Measurements from ENCODE around the gene UCHL5.
"Not testable (repeated sequence)": the region's sequence is repeated elsewhere in the genome, so short reads cannot be mapped to it uniquely, and the experiment has no call there.

Gene UCHL5

DNA sequence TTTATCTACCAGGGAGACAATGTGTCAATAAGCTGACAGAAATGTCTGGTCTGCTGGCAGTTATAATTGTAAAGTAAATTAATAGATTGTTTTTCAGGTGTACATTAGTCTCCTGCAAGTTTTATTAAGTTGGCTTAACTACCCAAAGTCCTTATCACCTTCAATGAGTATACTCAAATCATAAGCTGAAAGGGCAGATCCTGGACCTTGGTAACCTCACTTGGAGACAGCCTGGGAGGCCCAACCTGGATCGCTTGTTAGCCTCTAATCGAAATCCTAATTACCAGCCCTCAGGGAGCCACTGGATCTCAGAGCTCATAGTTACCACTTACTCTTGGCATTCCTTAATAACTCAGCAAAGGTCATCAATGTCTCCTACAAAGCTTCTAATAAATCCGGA, 49.7 kb downstream of the UCHL5 start:
- DNase-seq: no peak

DNA sequence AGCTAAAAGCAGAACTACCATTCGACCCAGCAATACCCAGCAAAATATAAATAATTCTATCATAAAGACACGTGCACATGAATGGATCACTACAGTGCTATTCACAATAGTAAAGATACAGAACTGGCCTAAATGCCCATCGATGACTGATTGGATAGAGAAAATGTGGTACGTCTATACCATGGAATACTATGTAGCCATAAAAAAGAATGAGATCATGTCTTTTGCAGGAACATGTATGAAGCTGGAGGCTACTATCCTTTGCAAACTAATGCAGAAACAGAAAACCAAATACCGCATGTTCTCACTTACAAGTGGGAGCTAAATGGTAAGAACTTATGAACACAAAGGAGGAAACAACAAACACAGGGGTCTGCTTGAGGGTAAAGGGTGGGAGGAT, 53.4 kb downstream of the UCHL5 start:
- DNase-seq: no peak

DNA sequence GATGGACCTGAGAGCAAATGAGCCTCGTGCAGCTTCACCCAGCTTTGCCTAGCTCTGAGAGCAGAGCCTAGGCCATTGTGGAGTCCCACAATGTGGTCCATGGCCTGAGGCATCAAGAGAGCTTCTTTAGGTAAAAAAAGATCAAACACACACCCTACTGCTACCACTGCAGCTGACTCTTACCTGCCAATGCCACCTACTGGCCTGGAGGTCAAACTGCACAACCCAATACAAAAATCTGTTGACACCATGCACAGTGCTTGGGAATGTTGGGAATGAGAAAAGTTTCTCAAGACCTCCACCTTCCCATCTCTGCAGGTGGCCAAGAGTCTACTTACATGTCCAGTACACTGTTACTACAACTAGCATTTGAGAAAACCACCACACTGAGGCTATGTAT, 60.6 kb downstream of the UCHL5 start:
- no peak for DNase-seq

DNA sequence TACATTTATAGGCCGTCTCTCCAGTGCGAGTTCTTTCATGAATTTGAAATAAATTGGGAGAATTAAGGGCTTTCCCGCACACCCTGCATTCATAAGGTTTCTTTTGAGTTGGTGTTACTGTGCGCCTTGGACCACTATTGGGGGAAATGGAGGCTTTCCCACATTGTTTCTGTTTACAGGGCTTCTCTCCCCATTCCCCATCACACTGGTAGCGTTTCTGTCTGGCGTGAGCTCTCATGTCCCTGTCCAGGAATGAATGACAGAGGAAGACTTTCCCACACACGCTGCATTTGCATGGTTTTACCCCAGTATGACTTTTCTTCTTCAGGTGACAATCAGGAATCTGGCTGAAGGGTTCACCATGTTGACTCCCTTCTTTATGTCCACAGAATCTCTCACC, 65.0 kb downstream of the UCHL5 start:
- DNase-seq: no peak

DNA sequence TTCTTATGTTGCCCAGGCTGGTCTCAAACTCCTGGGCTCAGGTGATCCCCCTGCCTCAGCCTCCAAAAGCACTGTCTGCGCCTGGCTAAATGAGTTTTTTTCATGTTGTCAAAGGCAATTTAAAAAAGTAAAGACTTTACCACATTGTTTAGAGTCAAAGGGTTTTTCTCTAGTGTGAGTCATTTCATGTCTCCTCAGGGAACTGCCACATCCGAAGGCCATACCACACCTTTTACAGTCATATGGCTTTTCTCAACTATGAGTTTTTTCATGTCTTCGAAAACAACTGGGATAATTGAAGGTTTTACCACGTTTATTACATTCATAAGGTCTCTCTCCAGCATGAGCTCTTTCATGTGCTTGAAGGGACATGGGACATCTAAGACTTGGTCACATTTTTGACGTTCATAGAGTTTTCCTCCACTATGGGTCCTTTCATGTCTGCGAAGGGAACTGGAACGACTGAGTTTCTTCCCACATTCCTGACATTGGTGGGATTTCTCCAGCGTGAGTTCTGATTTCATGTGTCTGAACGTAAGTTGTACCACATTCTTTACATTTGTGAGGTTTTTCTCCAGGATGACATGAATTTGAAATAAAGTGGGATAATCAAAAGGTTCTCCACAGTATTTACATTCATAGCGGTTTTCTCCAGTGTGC, 65.6 kb downstream of the UCHL5 start:
- DNase-seq: no peak

DNA sequence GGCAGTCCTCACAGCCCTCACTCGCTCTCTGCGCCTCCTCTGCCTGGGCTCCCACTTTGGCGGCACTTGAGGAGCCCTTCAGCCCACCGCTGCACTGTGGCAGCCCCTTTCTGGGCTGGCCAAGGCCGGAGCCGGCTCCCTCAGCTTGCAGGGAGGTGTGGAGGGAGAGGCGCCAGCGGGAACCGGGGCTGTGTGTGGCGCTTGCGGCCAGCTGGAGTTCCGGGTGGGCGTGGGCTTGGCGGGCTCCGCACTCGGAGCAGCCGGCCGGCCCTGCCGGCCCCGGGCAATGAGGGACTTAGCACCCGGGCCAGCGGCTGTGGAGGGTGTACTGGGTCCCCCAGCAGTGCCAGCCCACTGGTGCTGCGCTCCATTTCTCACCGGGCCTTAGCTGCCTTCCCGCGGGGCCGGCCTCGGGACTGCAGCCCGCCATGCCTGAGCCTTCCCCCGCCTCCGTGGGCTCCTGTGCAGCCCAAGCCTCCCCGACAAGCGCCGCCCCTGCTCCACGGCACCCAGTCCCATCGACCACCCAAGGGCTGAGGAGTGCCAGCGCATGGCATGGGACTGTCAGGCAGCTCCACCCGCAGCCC, 72.3 kb downstream of the UCHL5 start:
- not testable (repeated sequence) for DNase-seq

DNA sequence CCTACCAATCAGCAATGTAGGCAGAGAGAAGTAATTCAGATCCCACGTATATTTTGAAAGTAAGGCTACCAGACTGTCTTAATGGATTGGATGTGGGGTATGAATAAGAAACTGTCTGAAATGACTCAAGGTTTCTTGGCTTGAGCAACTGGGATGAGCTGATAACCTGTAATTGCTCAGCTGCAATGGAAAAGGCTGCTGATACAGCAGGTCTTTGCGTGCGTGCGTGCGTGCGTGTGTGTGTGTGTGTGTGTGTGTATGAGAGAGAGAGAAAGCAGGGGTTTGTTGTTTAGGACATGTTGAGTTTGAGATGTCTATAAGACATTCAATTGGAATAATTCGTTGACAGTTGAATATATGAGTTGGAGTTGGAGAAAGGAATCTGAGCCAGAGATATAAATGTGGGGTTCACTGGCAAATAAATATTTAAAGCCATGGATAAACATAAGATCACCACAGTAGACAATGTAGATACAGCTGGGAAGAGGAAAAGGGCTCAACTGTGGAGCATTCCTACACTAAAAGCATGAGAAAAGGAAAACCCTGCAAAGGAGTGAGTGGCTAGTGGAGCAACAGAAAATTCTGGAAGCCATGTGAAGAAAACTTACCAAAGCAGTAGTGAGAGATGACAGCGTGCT, 72.9 kb downstream of the UCHL5 start:
- DNase-seq: no peak

DNA sequence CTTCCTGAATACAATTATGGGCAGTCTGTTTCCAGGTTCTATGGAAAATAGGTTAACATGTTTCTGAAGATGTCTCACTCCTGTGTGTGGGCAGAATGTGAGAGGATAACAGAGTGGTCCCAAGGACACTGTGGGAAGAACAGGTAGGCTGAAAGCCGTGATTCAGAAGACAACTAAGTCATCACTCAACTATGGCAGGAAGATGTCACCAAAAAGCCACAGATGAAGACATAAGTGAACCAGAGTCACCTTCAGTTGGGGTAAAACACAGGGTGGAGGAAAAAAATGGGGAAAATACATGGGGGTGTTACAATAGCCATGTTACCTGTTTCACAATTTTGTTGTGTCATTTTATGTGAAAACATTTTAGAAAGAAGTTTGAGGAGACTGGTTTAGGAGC, 75.1 kb downstream of the UCHL5 start:
- DNase-seq: no peak

DNA sequence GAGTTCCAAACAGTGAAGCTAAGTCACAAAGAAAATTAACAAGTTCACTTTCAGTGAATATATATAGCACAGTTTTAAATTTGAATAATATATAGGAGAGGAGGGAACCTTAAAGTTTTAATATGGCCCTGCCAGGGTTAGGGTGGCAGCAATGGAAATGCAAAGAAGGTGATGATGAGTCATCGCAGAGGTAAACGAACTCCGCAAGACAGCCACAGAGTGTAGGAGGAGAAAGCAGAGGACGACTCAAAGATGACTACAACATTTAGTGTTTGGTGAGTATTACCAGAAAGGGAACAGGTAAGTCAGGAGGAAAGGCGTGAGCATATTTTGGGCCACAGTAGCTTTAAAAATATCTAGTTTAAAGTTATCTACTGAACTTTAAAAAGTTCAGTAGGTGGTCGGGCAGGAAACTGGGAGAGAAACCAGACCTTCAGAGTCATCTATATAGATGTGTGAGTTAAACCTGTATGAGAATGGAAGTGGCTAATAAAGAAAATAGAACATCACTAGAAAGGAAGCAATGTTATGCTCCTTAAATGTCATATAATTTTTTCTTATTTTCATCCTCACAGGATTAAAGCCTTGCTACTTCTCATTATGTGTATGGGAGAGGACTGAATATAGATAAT, 75.7 kb downstream of the UCHL5 start:
- no peak for DNase-seq

DNA sequence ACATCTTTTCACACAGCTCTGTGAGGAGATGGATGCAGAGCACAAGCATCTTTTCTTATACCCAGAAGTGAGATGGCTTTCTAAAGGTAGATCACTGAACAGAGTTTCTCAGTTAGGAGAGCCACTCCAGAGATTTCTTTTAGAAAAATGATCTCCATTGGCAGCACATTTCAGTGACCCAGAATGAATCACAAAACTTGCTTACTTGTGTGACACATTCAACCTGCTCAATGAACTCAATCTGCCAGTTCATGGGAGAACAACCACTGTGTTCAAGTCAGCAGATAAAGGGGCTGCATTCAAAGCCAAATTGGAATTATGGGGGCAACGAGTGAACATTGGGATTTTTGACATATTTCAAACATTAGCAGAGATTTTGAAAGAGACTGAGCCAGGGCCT, 78.3 kb downstream of the UCHL5 start:
- DNase-seq: no peak

DNA sequence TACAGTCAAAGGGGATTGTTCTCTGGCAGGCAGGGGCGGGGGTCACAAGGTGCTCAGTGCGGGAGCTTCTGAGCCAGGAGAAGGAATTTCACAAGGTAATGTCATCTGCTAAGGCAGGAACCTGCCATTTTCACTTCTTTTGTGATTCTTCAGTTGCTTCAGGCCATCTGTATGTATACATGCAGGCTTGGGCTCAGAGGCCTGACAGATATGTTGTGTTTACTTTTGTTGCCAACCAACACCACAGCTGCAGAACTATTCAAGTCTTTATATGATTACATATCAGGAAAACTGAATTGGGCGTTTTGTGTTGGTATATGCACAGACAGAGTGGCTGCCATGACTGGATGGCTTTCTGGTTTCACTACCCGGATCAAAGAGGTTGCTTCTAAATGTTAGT, 78.8 kb downstream of the UCHL5 start:
- DNase-seq: not testable (repeated sequence)

DNA sequence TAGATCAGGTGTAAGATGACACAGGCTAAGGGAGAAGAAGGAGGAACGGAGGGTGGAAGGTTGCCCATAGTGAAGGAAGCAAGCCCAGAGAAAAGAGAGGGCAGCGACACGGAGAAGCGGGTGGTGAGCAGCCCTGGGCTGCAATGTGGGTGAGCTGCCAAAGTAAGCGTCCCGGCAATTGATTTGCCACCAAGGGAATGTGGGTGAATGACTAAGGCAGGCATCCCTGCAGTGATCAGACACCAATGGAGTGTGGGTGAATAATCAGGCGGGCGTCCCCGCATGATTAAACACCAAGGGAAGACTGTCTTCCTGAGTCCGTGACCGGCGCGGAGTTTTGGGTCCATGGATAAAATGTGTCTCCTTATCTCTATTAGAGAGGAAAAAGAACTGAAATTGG, 79.6 kb downstream of the UCHL5 start:
- no peak for DNase-seq

DNA sequence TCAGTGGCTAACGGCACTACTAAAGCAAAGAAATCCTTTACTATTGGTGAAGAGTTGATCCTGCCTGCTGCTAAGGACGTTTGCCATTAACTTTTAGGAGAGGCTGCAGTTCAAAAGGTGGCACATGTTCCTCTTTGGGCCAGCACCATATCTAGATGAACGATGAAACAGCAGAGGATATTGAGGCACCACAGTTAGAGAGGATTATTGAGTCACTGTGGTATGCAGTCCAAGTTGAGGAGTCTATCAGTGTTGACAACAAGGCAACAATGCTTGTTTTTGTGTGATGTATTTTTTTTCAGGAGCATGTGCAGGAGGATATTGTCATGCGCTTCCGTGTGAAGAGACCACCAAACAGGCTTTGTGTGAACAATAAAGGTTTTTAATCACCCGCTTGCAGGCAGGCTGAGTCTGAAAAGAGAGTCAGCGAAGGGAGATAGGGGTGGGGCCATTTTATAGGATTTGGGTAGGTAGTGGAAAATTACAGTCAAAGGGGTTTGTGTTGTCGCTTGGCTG, 80.9 kb downstream of the UCHL5 start:
- DNase-seq: no peak

DNA sequence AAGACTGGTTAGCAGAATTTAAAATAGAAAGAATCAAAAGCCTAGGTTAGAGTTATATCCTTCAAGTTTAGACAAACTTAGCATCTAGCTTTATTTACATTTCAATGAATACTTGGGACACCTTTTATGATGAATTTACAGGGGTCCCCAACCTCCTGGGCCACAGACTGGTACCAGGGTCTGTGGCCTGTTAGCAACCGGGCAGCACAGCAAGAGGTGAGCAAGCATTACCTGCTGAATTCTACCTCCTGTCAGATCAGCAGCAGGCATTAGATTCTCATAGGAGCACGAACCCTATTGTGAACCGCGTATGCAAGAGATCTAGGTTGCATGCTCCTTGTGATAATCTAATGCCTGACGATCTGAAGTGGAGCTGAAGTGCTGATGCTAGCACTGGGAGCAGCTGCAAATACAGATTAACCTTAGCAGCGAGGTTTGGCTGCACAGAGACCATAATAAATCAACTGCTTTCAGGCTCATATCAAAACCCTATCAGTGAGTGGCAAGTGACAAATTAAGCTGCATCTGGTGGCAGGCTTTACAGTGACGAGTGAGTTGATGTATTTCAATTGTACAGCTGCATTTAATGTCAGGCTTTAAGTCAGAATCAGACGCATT, 82.0 kb downstream of the UCHL5 start:
- DNase-seq: no peak

DNA sequence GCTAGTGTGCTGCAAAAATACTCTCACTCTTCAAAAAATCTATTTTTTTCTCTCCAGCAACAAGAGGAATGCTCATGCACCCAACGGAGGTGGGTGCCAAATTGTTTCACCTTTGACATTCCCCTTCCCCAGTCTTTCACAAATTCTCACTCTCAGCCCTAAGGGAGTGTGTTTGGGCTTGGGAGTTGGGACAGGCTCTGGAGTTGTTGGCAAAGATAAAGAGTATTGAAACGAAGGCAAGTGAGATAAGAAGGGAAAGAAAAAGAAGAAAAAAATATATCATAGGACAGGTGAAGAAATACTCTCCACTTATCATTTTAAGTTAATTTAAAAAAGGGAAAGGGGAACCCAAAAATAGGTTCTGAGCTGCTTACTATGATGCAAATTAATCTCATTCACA, 82.6 kb downstream of the UCHL5 start:
- DNase-seq: no peak

DNA sequence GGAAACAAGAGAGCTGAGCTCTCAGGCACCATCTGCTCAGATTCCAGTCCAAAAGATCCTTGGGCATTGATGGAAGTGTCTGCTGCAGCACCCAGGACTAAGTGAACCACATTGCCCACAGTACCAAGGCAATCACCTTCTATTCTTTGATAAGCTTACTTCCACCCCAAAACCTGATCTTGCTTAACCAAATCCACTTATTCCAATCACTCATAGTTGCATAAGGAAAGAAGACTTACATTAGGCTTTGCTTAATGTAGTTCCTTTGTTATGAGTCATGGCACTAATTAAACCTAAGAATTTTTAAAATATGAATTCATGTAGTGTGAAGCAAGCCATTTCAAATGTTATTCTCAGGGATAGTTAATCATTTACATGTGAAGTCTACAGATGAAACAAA, 84.5 kb downstream of the UCHL5 start:
- no peak for DNase-seq

DNA sequence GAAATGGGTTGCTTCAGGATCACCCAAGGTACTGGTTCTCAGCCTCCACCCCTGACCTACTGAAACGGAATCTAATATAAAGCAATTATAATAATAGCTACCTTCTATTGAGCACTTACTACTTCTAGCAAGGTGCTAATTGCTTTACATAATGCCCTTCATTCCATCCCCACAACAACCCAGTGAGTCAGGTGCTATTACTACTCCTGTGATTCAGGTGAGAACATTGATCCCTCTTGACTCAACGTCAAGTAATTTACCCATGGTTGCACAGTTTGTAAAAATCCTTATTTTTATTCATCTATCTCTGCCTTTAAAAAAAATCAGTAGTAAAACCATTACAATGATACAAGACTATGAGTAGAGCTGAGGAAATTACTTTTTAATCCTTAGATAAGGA, 85.2 kb downstream of the UCHL5 start:
- DNase-seq: no peak

DNA sequence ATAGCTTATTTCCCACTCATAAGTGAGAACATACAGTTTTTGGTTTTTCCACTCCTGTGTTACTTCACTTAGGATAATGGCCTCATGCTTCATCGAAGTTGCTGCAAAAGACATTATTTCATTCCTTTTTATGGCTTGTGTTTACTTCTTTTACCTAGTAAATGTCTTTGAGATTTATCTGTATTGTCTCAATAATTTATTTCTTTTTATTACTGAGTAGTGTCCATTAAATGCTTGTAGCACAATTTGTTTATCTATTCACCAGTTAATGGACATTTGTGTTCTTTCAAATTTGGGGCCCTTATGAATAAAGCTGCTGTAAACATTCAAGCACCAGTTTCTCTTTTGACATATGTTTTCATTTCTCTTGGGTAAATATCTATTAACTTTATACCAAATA, 86.0 kb downstream of the UCHL5 start:
- DNase-seq: no peak

DNA sequence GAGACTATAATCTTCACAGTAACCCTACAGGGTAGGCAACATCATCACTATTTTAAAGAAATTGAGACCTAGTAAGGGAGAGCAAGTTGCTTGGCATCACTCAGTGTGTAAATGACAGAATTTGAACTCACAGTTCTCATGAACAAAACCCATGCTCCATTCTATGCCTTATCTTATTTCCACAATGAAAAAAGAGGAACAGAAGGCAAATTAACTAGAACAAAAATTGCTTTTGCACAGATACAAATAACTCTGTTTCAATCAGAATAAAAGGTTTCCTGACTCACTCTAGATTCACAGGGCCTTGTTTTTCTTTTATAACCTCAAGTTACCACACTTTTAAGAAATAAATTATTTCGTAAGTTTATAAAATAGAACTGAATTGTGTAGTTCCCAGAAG, 90.1 kb downstream of the UCHL5 start:
- no peak for DNase-seq

DNA sequence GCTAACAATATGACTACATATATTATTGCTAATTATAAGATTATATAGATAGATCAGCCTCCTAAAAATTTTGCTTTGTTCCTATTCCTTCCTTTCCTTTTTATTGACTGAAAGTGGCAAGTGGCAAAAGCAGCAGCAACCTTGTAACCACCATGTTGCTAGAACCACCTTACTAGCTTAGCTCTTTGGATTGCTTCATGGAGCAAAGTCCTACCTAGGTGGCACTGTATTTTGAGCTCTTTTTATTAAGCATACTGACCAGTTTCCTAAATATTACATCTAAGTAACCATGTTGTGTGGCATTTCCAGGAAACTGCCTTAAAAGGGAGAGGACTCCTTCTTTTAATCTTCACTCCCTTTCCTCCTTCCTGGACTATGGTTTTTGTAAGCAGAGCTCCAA, 90.8 kb downstream of the UCHL5 start:
- no peak for DNase-seq

DNA sequence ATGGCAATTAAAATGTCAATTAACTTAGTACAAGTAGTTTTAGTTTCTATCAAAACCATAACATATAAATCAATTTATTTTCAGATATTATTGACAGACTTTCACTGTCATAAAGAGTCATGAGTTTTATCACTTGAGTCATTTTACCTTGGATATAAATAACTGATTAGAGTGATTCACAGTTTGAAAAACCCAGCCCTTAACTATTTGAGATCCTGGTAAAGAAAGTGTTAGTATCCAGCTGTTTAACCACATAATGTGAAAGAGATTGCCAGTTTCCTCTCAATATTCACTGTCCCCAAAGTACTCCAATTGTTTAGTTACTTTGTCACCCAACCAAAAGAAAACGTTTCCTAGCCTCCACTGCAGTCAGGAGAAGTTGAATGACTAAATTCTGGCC, 91.3 kb downstream of the UCHL5 start:
- no peak for DNase-seq

DNA sequence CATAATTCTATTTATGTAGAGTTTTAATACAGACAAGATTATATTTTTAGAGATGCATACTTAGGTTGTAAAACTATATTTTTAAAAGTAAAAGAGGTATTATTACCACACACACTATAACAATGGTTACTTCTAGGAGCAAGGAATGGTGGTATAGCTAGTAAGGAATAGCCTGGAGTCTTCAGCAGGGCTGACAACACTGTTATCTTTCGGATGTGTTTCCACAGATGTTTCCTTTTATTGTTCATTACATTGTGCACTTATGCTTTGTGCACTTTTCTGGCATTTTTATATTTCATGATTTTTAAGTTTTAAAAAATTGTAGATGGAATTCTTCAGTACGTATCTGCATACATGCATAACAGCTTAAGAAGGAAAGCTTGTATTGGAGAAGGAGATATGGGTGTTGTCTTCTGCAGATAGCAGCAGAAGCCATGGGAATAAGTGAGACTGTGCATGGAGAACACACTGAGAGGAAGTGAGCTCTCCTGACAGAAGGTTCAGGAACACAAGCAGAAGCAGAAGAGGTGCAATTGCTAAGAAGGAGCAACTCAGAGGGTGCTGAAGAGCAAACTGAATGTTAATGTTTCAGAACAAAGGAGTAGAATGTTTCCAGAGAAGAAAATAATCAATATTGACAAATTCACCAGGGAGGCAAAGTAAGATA, 91.8 kb downstream of the UCHL5 start:
- DNase-seq: no peak

DNA sequence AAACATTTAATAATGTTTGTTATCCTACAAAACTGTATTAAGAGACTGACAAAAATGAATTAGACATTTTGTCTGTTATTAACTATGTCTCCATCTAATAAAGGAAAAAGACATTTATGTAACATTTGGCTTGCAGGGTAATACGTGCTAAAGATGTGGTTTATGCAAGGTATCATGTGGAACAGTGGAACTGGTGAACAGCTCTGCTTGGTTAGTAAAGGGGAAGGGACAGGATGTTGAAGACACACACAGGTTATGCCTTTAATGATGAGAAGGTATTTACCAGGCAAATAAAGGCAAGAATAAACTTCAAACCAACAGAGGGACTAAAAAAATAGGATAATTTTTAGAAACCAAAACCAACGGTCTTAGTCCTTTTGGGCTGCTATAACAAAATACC, 93.1 kb downstream of the UCHL5 start:
- DNase-seq: no peak
